Tibial nerve (tissue), 4 donors: ENCODE measurements around the gene HEATR1.

Experiments used
- CTCF ChIP-seq, 5 experiments: fragments of 200-600 bp in 3 of 5; fragments of 450-650 bp in 2 of 5; sonication (generic) in 3 of 5; IDR thresholded peaks; one replicate each; pipeline ENCODE4 v1.5.1; 2016 to 2019; ENCODE audit warnings: antibody characterized with exemption in 5 of 5, mild to moderate bottlenecking in 3 of 5, moderate library complexity in 2 of 5
- EP300 ChIP-seq, 2 donors: sonication (generic); formaldehyde crosslinking; IDR thresholded peaks; one replicate each; pipeline ENCODE4 v1.6.1; 2017; ENCODE audit warnings: antibody characterized with exemption in 2 of 2, mild to moderate bottlenecking in 1 of 2
- POLR2A ChIP-seq, 2 donors: fragments of 450-650 bp; IDR thresholded peaks; one replicate each; pipeline ENCODE4 v1.6.1; 2017; ENCODE audit warnings: antibody characterized with exemption in 2 of 2, mild to moderate bottlenecking in 2 of 2, moderate library complexity in 2 of 2

- TF ChIP-seq POLR2A (IDR thresholded peaks at IDR 0.05) (no peak), CTCF (IDR thresholded peaks at IDR 0.05) (no peak), EP300 (IDR thresholded peaks at IDR 0.05) (no peak)
Measured at GRCh38 chr1:236541710-236542109, 62.6 kb downstream of the HEATR1 start.
